ENCODE measurements around the gene LANCL3. TPM values are rescaled to one million over a fixed set of nuclear protein-coding genes. Genes with fewer than 3 reads are reported as not detected.
"Not testable (repeated sequence)": the region's sequence is repeated elsewhere in the genome, so short reads cannot be mapped to it uniquely, and the experiment has no call there.

The LANCL3 gene
- total RNA-seq, 4 donors from 2014 or later = 2.3 to 3.7 (median 2.7) TPM

DNA sequence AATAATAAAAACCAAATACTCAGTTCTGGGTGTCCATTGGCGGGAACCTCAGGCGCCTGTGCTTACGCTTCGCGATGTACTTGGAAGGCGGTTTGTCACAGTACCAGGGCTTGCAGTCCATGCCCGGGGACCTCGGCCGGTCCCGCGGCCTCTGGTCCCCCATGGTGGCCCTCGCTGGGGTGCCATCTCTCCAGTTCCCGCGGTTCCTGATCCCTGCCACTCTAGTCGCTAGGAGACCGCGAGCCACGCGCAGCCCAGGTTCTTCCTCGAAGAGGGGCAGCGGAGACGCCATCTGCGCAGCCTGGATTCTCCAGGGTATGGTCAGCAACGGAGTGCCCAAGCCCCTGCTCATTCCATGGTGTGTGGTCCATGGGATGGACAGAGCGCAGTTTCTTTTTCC, 26.4 kb upstream of the LANCL3 start:
- TF ChIP-seq POLR2A (IDR thresholded peaks at IDR 0.05) = no peak
- TF ChIP-seq, protein P1, sequence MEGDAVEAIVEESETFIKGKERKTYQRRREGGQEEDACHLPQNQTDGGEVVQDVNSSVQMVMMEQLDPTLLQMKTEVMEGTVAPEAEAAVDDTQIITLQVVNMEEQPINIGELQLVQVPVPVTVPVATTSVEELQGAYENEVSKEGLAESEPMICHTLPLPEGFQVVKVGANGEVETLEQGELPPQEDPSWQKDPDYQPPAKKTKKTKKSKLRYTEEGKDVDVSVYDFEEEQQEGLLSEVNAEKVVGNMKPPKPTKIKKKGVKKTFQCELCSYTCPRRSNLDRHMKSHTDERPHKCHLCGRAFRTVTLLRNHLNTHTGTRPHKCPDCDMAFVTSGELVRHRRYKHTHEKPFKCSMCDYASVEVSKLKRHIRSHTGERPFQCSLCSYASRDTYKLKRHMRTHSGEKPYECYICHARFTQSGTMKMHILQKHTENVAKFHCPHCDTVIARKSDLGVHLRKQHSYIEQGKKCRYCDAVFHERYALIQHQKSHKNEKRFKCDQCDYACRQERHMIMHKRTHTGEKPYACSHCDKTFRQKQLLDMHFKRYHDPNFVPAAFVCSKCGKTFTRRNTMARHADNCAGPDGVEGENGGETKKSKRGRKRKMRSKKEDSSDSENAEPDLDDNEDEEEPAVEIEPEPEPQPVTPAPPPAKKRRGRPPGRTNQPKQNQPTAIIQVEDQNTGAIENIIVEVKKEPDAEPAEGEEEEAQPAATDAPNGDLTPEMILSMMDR (IDR thresholded peaks at IDR 0.05) = no peak
- TF ChIP-seq POLR2AphosphoS5 (IDR thresholded peaks at IDR 0.05) = no peak
- no peak for TF ChIP-seq EP300 (IDR thresholded peaks at IDR 0.05)
- Histone ChIP-seq H3K4me1 (no peaks in the 10 kb centered on the region), H3K36me3 (no peaks in the 10 kb centered on the region), H3K27ac (no peak overlapping the region), H3K9me3 (no peaks in the 10 kb centered on the region), H3K27me3 (no peaks in the 10 kb centered on the region), H3K4me3 (no peak overlapping the region)
- ATAC-seq = no peak
- 80 to 100% methylated on average over 1 to 17 of the region's 25 CpGs for WGBS, 2 donors (ENCODE audit: low coverage in 1 of 2)

DNA sequence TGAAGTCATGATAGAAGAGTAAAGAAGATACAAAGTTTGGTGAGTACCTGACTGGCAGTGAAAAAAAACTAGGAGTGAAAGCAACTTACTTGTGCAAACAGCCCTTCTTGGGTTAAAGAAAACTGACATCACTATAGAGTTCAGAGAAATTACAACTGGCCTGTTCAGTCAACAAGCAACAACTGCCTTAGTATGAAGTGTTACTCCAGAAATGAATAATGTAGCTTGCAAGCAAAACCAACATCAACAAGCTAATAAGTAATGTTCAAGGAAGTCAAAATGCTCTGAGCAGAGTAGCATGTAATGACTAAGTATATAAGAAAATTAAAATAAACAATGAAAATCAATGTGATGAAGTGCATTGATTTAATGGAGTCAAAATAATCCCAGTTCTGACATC, 21.8 kb upstream of the LANCL3 start:
- H3K9me3 ChIP-seq, H3K4me3 ChIP-seq, ATAC-seq, H3K27ac ChIP-seq, H3K4me1 ChIP-seq, H3K36me3 ChIP-seq, H3K27me3 ChIP-seq: not testable (repeated sequence)

DNA sequence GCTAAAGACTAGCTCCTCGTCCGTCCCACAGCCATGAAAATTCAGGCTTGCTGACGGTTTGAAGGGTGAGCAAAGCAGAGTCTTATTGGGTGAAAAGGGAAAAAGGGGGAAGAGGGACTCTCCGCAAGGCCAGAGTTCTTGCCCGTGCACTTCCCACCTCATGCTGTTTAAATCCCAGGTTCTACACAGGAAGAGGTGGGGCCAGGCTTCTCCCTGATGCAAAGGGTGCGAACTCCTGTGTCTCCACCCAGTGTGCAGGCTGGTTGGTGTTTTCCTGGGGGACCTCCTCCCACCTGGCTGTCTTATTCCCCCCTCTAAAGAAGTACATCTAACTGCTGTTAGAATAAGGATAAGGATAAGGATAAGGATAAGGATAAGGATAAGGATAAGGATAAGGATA, 18.0 kb upstream of the LANCL3 start:
- no peaks in the 10 kb centered on the region for H3K36me3 ChIP-seq
- H3K27ac ChIP-seq = no peak overlapping the region
- 75 to 80% methylated on average over 1 to 5 of the region's 6 CpGs for WGBS, 2 donors (ENCODE audit: low coverage in 1 of 2)
- H3K4me1 ChIP-seq = no peaks in the 10 kb centered on the region
- no peak overlapping the region for H3K4me3 ChIP-seq
- H3K27me3 ChIP-seq = no peaks in the 10 kb centered on the region
- no peak for ATAC-seq
- no peak for TF ChIP-seq POLR2AphosphoS5 (IDR thresholded peaks at IDR 0.05)
- TF ChIP-seq POLR2A (IDR thresholded peaks at IDR 0.05) = no peak
- TF ChIP-seq EP300 (IDR thresholded peaks at IDR 0.05) = no peak
- TF ChIP-seq, protein P1 (IDR thresholded peaks at IDR 0.05) = no peak
- H3K9me3 ChIP-seq = no peaks in the 10 kb centered on the region

DNA sequence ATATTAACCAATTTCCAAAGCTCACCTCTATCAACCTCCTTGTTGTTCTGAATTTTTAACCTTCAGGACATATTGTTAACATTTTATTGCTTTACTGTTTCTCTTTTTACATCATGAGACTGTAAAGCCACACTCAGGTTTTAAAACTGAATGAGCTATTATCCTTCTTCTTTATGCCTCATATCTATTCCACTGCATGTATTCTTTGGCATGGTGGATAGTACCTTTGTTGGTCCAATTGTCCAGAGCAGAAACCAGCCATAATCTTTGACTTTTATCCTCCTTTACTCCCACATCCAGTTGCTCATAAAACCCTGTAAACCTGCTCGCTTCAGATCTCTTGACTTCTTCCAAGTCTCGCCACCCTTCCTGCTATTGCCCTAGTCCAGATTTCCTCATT, 6.2 kb upstream of the LANCL3 start:
- not testable (repeated sequence) for H3K27ac ChIP-seq, H3K4me3 ChIP-seq, H3K27me3 ChIP-seq, H3K9me3 ChIP-seq, H3K4me1 ChIP-seq, ATAC-seq, H3K36me3 ChIP-seq
- WGBS, 2 donors (ENCODE audit: low coverage in 1 of 2) = 80 to 94% methylated on average over 2 of the region's 2 CpGs

DNA sequence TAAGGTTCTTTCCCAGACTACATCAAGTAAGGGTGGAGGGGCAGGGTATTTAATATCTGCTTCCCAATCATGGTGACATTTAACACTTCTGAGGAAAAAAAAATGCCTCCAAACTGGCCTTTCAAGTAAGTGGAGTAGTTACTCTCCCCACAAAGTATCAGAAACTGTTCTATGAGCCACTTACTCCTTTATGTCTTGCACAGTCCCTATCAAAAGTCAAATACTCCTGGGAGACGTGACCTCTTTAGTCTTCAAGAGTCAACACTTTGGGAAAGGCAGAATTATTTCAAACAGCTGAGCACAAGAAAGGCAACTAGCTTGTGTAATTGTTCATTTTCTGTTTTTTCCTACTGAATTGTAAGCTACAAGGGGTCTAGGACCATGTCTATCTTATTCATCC, 1.1 kb upstream of the LANCL3 start:
- not testable (repeated sequence) for H3K4me1 ChIP-seq, H3K4me3 ChIP-seq, H3K27ac ChIP-seq, H3K36me3 ChIP-seq, H3K9me3 ChIP-seq, H3K27me3 ChIP-seq, ATAC-seq
- WGBS, 2 donors (ENCODE audit: low coverage in 1 of 2) = no CpG with 5 or more reads among the region's 1 CpG

DNA sequence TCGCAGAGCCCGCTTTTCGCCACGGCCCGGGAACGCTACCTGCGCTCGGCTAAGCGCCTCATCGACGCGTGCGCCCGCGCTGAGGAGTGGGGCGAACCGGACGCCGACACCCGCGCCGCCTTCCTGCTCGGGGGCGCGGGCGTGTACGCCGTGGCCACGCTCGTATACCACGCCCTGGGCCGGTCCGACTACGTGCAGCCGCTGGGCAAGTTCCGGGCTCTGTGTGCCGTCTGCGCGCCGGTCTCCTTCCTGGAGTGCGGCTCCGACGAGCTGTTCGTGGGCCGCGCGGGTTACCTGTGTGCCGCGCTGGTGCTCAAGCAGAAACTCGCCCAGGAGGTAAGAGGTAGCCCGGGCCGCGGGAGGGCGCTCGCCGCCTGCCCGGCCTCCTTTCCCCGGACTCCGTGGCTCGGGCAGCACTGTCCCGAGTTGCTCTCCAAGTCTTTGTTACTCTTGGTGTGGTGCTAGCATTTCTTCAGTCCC, 687 bp downstream of the LANCL3 start:
- ATAC-seq = peak; percentile 76
- H3K27me3 ChIP-seq, H3K36me3 ChIP-seq, H3K4me1 ChIP-seq, H3K9me3 ChIP-seq: not testable (repeated sequence)
- Histone ChIP-seq H3K27ac (peak overlapping the region in 1 of 4 donors; percentile 29), H3K4me3 (peak overlapping the region; percentile 8 to 55)
- TF ChIP-seq, protein P1 (IDR thresholded peaks at IDR 0.05) = peak in 3 of 4 experiments; percentile 43 to 60 (median 50)
- no CpG with 5 or more reads among the region's 61 CpGs for WGBS, 2 donors (ENCODE audit: low coverage in 1 of 2)

DNA sequence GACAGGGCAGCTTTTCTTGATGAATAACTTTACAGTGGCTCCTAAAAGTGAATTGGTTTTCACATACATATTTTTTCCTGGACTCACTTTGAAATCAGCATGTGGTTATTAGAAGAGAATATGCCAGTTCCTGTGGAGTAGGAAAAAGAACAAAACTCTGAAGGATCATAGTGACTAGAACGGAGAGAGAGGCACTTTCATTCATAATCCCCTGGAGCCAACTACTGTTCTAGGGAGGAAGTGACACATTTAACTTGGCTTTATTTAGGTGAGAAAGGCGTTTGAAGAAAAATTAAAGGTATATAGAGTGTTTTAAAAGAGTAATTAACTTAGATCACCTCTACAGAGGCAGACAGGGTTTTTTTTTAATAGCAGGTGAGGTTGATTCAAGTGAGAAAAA, 1.7 kb downstream of the LANCL3 start:
- 13 to 21% methylated on average over 2 of the region's 2 CpGs for WGBS, 2 donors (ENCODE audit: low coverage in 1 of 2)

More for the DNA sequence above, 1.7 kb downstream of the LANCL3 start:
- not testable (repeated sequence) for H3K4me3 ChIP-seq, H3K27ac ChIP-seq, H3K27me3 ChIP-seq, H3K36me3 ChIP-seq, H3K9me3 ChIP-seq, H3K4me1 ChIP-seq
- ATAC-seq = peak; percentile 16
